ENCODE results near the gene SLC44A3.

The SLC44A3 gene

DNA sequence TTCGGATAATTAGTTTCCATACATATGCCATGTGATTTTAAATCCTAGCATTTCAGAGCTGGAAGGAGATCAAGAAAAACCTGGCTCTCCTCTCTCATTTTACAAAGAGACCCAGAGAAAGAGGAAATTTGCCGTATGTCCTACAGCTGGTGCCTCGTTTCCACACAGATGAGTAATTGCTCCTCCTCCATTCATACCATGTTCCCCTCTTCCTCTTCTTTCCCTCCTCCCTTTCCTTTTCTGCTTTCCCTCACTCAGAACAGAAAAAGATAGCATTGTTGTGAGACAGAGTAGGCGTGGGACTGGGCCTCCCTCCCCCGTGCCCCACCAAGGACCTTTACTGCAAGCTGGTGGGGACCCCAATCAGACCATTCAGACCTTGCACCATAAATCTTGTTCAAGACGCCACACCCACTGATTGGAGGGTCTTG is 13.7 kb upstream of the SLC44A3 start:
- no peak for DNase-seq
- Histone ChIP-seq H3K4me1 (ENCODE audit: low read length) (no peaks in the 10 kb centered on the region), H3K9me2 (replicated peaks; ENCODE audit: insufficient read depth, low read length) (no peaks in the 10 kb centered on the region), H3K36me3 (replicated peaks; ENCODE audit: insufficient read depth, low read length) (no peaks in the 10 kb centered on the region), H3K27ac (ENCODE audit: low read length) (no peak overlapping the region), H3K79me2 (ENCODE audit: low read length) (no peaks in the 10 kb centered on the region), H3K4me3 (ENCODE audit: low read length) (no peak overlapping the region), H3K9me3 (replicated peaks; ENCODE audit: insufficient read depth, low read length) (no peaks in the 10 kb centered on the region), H2AFZ (ENCODE audit: low read length) (no peak overlapping the region), H3K9ac (ENCODE audit: low read length) (no peak overlapping the region), H3K27me3 (replicated peaks; ENCODE audit: insufficient read depth, low read length) (no peaks in the 10 kb centered on the region), H3K4me2 (ENCODE audit: low read depth, low read length) (no peak overlapping the region), H4K20me1 (ENCODE audit: insufficient read depth, low read length) (no peaks in the 10 kb centered on the region), H3F3A (ENCODE audit: insufficient read depth, low read length) (no peaks in the 10 kb centered on the region)
- no peak for TF ChIP-seq EZH2 (optimal IDR thresholded peaks at IDR 0.05; ENCODE audit: low read depth, low read length)
- TF ChIP-seq, protein P1, sequence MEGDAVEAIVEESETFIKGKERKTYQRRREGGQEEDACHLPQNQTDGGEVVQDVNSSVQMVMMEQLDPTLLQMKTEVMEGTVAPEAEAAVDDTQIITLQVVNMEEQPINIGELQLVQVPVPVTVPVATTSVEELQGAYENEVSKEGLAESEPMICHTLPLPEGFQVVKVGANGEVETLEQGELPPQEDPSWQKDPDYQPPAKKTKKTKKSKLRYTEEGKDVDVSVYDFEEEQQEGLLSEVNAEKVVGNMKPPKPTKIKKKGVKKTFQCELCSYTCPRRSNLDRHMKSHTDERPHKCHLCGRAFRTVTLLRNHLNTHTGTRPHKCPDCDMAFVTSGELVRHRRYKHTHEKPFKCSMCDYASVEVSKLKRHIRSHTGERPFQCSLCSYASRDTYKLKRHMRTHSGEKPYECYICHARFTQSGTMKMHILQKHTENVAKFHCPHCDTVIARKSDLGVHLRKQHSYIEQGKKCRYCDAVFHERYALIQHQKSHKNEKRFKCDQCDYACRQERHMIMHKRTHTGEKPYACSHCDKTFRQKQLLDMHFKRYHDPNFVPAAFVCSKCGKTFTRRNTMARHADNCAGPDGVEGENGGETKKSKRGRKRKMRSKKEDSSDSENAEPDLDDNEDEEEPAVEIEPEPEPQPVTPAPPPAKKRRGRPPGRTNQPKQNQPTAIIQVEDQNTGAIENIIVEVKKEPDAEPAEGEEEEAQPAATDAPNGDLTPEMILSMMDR (IDR thresholded peaks at IDR 0.05; ENCODE audit: low read length) = no peak
- TF ChIP-seq EZH2phosphoT487 (IDR thresholded peaks at IDR 0.05; ENCODE audit: low read length) = no peak

DNA sequence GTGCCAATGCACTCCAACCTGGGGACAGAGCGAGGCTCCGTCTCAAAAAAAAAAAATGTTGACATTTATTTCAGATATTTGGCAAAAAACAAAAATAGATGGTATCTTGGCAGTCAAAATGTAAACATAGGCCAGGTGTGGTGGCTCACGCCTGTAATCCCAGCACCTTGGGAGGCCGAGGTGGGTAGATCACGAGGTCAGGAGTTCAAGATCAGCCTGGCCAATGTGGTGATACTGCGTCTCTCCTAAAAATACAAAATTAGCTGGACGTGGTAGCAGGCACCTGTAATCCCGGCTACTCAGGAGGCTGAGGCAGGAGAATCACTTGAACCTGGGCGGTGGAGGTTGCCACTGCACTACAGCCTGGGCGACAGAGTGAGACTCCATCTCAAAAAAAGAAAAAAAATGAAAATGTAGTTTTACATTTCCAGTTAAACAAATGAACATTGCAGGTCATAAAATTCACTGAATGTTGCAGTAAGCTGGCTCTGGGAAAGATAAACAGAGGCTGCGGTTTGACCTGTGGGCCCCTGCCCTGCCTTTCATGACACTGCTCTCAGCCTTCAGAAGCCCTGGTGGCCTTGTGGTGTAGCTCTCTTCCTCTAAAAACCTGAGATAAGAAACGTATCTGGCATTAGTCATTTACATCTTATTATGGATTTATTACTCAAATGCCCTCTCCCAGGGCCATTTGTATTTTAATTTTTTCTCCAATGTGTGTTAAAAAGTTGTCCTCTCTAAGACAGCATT is 12.2 kb upstream of the SLC44A3 start:
- no peak for DNase-seq
- Histone ChIP-seq H3K36me3 (replicated peaks; ENCODE audit: insufficient read depth, low read length) (no peaks in the 10 kb centered on the region), H3K4me1 (ENCODE audit: low read length) (no peaks in the 10 kb centered on the region), H3K27me3 (replicated peaks; ENCODE audit: insufficient read depth, low read length) (no peaks in the 10 kb centered on the region), H3K9ac (ENCODE audit: low read length) (no peak overlapping the region), H4K20me1 (ENCODE audit: insufficient read depth, low read length) (no peaks in the 10 kb centered on the region), H3K9me3 (replicated peaks; ENCODE audit: insufficient read depth, low read length) (no peaks in the 10 kb centered on the region), H3K27ac (ENCODE audit: low read length) (no peak overlapping the region), H3K9me2 (replicated peaks; ENCODE audit: insufficient read depth, low read length) (no peaks in the 10 kb centered on the region), H3K79me2 (ENCODE audit: low read length) (no peaks in the 10 kb centered on the region), H2AFZ (ENCODE audit: low read length) (no peak overlapping the region), H3K4me3 (ENCODE audit: low read length) (no peak overlapping the region), H3K4me2 (ENCODE audit: low read depth, low read length) (no peak overlapping the region), H3F3A (ENCODE audit: insufficient read depth, low read length) (no peaks in the 10 kb centered on the region)
- TF ChIP-seq EZH2phosphoT487 (IDR thresholded peaks at IDR 0.05; ENCODE audit: low read length) (no peak), EZH2 (optimal IDR thresholded peaks at IDR 0.05; ENCODE audit: low read depth, low read length) (no peak)
- TF ChIP-seq, protein P1 (IDR thresholded peaks at IDR 0.05; ENCODE audit: low read length) = no peak

DNA sequence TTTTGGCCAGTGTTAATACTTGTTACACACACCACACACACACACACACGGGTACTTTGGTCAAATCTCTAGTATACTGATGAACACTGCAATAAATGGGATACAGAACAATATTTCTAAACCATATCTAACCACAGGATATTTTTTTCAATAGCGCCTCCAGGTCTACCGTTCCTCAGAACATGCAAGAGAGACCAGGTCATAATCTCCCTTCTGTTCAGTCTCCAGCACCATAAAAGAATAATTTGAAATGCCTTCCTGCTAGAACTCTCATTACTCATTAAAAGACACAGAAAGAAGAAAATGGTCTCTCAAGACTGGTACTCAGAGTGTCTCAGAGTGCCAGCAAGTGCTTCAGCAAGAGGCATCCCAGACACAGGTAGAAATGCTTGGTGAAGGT is 11.5 kb upstream of the SLC44A3 start:
- H3K36me3 ChIP-seq (replicated peaks; ENCODE audit: insufficient read depth, low read length) = no peaks in the 10 kb centered on the region
- no peaks in the 10 kb centered on the region for H3K9me2 ChIP-seq (replicated peaks; ENCODE audit: insufficient read depth, low read length)
- H3K4me3 ChIP-seq (ENCODE audit: low read length) = no peak overlapping the region
- no peak overlapping the region for H3K4me2 ChIP-seq (ENCODE audit: low read depth, low read length)
- TF ChIP-seq EZH2 (optimal IDR thresholded peaks at IDR 0.05; ENCODE audit: low read depth, low read length) = no peak
- TF ChIP-seq, protein P1 (IDR thresholded peaks at IDR 0.05; ENCODE audit: low read length) = no peak
- no peak for TF ChIP-seq EZH2phosphoT487 (IDR thresholded peaks at IDR 0.05; ENCODE audit: low read length)
- H3K27ac ChIP-seq (ENCODE audit: low read length) = no peak overlapping the region
- no peak overlapping the region for H3K9ac ChIP-seq (ENCODE audit: low read length)
- no peaks in the 10 kb centered on the region for H3K27me3 ChIP-seq (replicated peaks; ENCODE audit: insufficient read depth, low read length)
- H4K20me1 ChIP-seq (ENCODE audit: insufficient read depth, low read length) = no peaks in the 10 kb centered on the region
- H2AFZ ChIP-seq (ENCODE audit: low read length) = no peak overlapping the region
- no peaks in the 10 kb centered on the region for H3F3A ChIP-seq (ENCODE audit: insufficient read depth, low read length)
- DNase-seq = no peak
- H3K79me2 ChIP-seq (ENCODE audit: low read length) = no peaks in the 10 kb centered on the region
- no peaks in the 10 kb centered on the region for H3K9me3 ChIP-seq (replicated peaks; ENCODE audit: insufficient read depth, low read length)
- no peaks in the 10 kb centered on the region for H3K4me1 ChIP-seq (ENCODE audit: low read length)
